ENCODE measurements around the gene ZFP92.

The ZFP92 gene

DNA sequence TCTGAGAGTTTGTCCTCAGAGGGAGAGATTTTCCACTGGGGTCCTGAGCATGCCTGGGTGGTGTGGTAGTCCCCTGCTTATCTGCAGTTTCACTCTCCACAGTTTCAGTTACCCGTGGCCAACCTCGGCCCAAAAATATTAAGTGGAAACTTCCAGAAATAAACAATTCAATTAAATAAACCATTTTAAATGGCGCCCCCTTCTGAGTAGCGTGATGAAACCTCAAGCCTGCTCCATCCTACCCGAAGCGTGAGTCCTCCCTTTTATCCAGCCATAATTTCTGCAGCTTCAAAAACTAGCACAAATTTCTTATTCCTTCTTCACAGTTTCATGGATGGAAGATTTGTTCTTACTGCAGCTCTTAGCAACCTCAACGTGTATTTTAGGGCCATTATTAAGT lies 36.8 kb upstream of the ZFP92 start:
- TF ChIP-seq SIN3A (IDR thresholded peaks at IDR 0.05; ENCODE audit: borderline replicate concordance, insufficient read depth, low read length): no peak

GRCh38 chrX:153375571-153375970 lies 35.7 kb upstream of the ZFP92 start:
- TF ChIP-seq FOXP2 (optimal IDR thresholded peaks at IDR 0.05; ENCODE audit: borderline replicate concordance, extremely low read depth, extremely low read length, insufficient read depth) (no peak), TAF1 (IDR thresholded peaks at IDR 0.05; ENCODE audit: borderline replicate concordance, insufficient read depth, low read length) (no peak), SIN3A (IDR thresholded peaks at IDR 0.05; ENCODE audit: borderline replicate concordance, insufficient read depth, low read length) (no peak), POLR2AphosphoS5 (IDR thresholded peaks at IDR 0.05; ENCODE audit: low read depth, low read length) (no peak)
- TF ChIP-seq, protein P1, sequence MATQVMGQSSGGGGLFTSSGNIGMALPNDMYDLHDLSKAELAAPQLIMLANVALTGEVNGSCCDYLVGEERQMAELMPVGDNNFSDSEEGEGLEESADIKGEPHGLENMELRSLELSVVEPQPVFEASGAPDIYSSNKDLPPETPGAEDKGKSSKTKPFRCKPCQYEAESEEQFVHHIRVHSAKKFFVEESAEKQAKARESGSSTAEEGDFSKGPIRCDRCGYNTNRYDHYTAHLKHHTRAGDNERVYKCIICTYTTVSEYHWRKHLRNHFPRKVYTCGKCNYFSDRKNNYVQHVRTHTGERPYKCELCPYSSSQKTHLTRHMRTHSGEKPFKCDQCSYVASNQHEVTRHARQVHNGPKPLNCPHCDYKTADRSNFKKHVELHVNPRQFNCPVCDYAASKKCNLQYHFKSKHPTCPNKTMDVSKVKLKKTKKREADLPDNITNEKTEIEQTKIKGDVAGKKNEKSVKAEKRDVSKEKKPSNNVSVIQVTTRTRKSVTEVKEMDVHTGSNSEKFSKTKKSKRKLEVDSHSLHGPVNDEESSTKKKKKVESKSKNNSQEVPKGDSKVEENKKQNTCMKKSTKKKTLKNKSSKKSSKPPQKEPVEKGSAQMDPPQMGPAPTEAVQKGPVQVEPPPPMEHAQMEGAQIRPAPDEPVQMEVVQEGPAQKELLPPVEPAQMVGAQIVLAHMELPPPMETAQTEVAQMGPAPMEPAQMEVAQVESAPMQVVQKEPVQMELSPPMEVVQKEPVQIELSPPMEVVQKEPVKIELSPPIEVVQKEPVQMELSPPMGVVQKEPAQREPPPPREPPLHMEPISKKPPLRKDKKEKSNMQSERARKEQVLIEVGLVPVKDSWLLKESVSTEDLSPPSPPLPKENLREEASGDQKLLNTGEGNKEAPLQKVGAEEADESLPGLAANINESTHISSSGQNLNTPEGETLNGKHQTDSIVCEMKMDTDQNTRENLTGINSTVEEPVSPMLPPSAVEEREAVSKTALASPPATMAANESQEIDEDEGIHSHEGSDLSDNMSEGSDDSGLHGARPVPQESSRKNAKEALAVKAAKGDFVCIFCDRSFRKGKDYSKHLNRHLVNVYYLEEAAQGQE (IDR thresholded peaks at IDR 0.05; ENCODE audit: insufficient read depth in 1 of 2, low read depth in 2 of 2, low read length in 2 of 2): no peak

GRCh38 chrX:153377727-153378126 lies 33.5 kb upstream of the ZFP92 start:
- no peak for TF ChIP-seq TAF1 (IDR thresholded peaks at IDR 0.05; ENCODE audit: borderline replicate concordance, insufficient read depth, low read length)
- TF ChIP-seq SIN3A (IDR thresholded peaks at IDR 0.05; ENCODE audit: borderline replicate concordance, insufficient read depth, low read length): no peak
- TF ChIP-seq POLR2AphosphoS5 (IDR thresholded peaks at IDR 0.05; ENCODE audit: low read depth, low read length): no peak
- TF ChIP-seq, protein P1 (IDR thresholded peaks at IDR 0.05; ENCODE audit: insufficient read depth in 1 of 2, low read depth in 2 of 2, low read length in 2 of 2): no peak
- TF ChIP-seq FOXP2 (optimal IDR thresholded peaks at IDR 0.05; ENCODE audit: borderline replicate concordance, extremely low read depth, extremely low read length, insufficient read depth): no peak

DNA sequence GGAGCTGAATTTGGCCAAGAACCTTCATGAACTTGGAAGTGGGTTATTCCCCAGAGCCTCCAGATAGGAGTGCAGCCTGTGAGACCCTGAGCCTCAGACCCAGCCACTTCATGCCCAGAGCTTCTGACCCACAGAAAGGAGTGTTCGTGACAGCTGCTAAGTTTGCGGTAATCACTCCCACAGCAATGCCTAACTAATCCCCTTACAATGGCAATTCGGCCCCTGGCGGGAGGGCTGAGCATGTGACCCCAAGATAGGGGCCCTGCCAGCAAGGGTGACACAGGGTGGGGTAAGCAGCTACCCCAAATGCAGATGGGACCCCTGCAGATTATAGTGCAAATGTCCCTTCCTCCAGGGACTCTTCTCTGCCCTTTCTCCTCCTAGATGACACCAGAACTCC lies 32.7 kb upstream of the ZFP92 start:
- TF ChIP-seq POLR2AphosphoS5 (IDR thresholded peaks at IDR 0.05; ENCODE audit: low read depth, low read length) (no peak), TAF1 (IDR thresholded peaks at IDR 0.05; ENCODE audit: borderline replicate concordance, insufficient read depth, low read length) (no peak), FOXP2 (optimal IDR thresholded peaks at IDR 0.05; ENCODE audit: borderline replicate concordance, extremely low read depth, extremely low read length, insufficient read depth) (no peak), SIN3A (IDR thresholded peaks at IDR 0.05; ENCODE audit: borderline replicate concordance, insufficient read depth, low read length) (no peak)
- TF ChIP-seq, protein P1 (IDR thresholded peaks at IDR 0.05; ENCODE audit: insufficient read depth in 1 of 2, low read depth in 2 of 2, low read length in 2 of 2): no peak

DNA sequence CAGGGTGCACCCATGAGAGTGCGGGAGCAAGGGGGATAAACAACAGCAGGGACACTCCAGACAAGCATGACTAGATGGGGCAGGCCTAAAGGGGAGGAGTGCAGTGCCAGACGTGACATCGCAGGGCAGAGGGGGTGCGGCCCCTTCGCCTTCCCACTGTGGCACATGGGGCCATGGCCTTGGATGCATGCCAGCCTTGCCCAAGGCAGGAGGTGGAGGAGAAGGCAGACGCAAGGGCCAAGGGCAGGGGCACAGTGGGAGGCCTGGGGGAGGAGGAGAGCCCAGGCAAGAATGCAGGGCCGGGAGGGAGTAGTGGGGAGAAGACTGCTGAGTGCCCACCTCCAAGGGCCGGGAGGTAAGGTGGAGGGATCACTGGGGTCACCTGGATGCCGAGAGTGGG lies 31.8 kb upstream of the ZFP92 start:
- TF ChIP-seq FOXP2 (optimal IDR thresholded peaks at IDR 0.05; ENCODE audit: borderline replicate concordance, extremely low read depth, extremely low read length, insufficient read depth) (no peak), SIN3A (IDR thresholded peaks at IDR 0.05; ENCODE audit: borderline replicate concordance, insufficient read depth, low read length) (no peak), POLR2AphosphoS5 (IDR thresholded peaks at IDR 0.05; ENCODE audit: low read depth, low read length) (no peak), TAF1 (IDR thresholded peaks at IDR 0.05; ENCODE audit: borderline replicate concordance, insufficient read depth, low read length) (no peak)
- TF ChIP-seq, protein P1 (IDR thresholded peaks at IDR 0.05; ENCODE audit: insufficient read depth in 1 of 2, low read depth in 2 of 2, low read length in 2 of 2): no peak

All from PFSK-1 (cell line).